ENCODE results near the gene LRP1.

Gene LRP1

GRCh38 chr12:57127726-57128518, at the start of gene LRP1:
Gene LRP1, plus strand, starts transcription at chr12:57128483. Its CDS starts 482 bp downstream, at chr12:57128965.
- DNase-seq = peak; percentile 42

- peak; percentile 100 for DNase-seq
Measured at GRCh38 chr12:57078519-57079404, 49.5 kb upstream of the LRP1 start, which contains the start of gene NEMP1. Gene NEMP1, minus strand, starts transcription at chr12:57078791. Its CDS starts 46 bp downstream, at chr12:57078745.

GRCh38 chr12:57079821-57080220, 48.5 kb upstream of the LRP1 start:
- no peak for DNase-seq

- no peak for DNase-seq
Measured at GRCh38 chr12:57080855-57081254, 47.4 kb upstream of the LRP1 start.

- DNase-seq = no peak
Measured at GRCh38 chr12:57085999-57086492, 42.2 kb upstream of the LRP1 start.

GRCh38 chr12:57086493-57087009, 41.7 kb upstream of the LRP1 start:
- peak; percentile 38 for DNase-seq

- no peak for DNase-seq
Measured at GRCh38 chr12:57087010-57087690, 41.1 kb upstream of the LRP1 start.

GRCh38 chr12:57087691-57088353, 40.5 kb upstream of the LRP1 start:
- DNase-seq = peak; percentile 36

- DNase-seq = peak; percentile 36
Measured at GRCh38 chr12:57088354-57089270, 39.7 kb upstream of the LRP1 start, which contains the start of gene NAB2. Gene NAB2, plus strand, starts transcription at chr12:57089114. Its CDS starts 158 bp downstream, at chr12:57089272.

- peak; percentile 12 for DNase-seq
Measured at GRCh38 chr12:57089271-57090245, 38.7 kb upstream of the LRP1 start.

GRCh38 chr12:57090490-57090889, 37.8 kb upstream of the LRP1 start:
- no peak for DNase-seq

- DNase-seq = no peak
Measured at GRCh38 chr12:57090924-57091637, 37.2 kb upstream of the LRP1 start.

- no peak for DNase-seq
Measured at GRCh38 chr12:57091638-57092528, 36.4 kb upstream of the LRP1 start.

- no peak for DNase-seq
Measured at GRCh38 chr12:57092529-57092862, 35.8 kb upstream of the LRP1 start.

GRCh38 chr12:57092876-57093414, 35.3 kb upstream of the LRP1 start:
- DNase-seq = no peak

GRCh38 chr12:57093415-57094207, 34.7 kb upstream of the LRP1 start:
- no peak for DNase-seq

Measured in DMS79 treated with DMSO at 0.1 percent for 48 hours (cell line).